Measurements from ENCODE around the gene ARNT2.

The ARNT2 gene

DNA sequence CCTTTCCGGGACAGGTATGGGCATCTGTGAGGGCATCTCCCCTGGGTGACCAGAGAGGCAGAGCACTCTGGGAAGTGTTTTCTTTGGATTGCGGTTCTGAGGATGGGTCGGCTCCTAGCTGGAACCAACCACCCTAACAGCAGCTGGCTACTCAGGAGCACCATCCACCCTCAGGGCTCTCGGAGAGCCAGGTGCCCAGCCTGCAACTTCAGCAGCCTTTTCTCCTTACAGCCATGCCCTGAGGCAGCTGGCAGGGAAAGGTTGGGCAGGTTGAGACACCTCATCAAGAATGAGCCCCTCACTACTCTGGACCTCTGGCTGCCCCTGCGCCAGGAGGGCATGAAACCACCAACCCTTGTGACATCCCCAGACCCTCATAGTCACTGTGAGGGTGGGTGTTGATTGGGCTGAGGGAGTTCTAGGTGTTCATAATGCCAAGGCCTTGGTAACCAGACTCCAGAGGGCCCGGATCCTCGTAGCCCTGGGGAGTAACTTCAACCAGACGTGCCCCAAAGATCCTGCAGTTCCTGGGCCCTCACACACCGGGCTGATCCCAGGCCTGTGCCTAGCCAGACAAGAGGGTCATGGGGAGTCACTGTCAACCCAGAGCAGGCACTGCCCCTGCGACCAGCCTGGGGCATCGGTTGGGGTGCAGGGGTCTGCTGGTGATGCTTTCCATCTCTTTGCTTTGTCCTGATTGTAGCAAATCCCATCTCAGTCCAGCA, 176.5 kb downstream of the ARNT2 start:
- DNase-seq: no peak

DNA sequence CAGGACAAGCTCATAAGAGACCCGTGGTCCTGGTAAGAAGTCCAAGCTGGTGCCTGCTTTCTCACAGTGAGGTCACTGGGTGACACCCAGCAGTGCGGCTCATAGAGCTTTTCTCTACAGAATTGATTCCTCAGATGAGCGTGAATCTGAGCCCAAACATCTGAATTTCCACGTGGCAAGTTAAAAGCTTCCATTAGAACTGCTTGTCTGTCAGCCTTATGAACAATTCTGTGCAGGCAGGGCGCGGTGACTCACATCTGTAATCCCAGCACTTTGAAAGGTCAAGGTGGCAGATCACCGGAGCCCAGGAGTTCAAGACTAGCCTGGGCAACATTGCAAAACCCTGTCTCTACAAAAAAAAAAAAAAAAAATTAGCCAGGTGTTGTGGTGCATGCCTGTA, 177.8 kb downstream of the ARNT2 start:
- no peak for DNase-seq

DNA sequence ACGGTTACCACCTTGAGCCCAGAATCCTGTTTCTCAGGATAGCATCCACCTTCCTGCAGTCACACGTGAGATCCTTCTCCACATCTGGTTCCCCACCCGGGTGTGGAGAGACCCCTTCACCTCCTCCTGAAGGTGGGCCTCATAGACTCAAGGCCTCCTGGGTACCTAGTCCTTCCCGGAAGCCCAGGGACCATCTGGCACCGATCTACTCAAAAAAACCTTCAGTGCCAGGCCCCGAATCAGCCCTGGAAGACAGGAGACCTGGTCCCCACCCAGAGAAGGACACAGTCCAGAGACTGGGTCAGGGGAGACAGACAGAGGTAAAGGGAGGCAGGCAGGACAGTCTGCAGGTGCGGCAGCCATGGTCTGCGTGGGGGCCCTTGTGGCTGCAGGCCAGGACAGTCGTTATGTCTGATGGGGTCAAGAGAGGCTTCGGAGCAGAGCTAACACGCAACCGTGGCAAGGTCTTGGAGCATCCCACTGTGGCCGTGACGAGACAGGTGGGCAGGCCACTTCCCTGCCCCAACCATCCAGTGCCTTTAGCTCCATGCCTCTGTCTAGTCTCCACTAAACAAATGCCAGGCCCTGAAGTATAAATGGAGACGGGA, 178.7 kb downstream of the ARNT2 start:
- no peak for DNase-seq

DNA sequence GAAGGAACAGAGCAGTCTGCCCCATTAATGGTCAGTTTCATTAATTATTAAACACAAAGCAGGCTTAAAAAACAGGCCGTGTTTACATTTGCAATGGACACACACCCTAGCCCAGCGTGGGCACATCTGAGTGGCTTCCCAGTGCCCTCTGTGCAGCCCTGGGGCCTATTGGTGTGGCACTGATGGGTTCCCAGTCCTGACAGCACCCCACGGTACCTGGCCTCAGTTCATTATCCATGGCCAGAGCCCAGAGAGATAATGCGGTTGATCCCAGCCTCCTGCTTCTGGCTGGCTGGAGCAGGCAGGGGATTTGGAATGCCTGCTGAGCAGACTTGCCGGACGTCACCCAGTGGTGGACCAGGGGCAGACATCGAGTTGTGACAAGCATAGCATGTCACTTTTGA, 180.4 kb downstream of the ARNT2 start:
- DNase-seq: no peak

DNA sequence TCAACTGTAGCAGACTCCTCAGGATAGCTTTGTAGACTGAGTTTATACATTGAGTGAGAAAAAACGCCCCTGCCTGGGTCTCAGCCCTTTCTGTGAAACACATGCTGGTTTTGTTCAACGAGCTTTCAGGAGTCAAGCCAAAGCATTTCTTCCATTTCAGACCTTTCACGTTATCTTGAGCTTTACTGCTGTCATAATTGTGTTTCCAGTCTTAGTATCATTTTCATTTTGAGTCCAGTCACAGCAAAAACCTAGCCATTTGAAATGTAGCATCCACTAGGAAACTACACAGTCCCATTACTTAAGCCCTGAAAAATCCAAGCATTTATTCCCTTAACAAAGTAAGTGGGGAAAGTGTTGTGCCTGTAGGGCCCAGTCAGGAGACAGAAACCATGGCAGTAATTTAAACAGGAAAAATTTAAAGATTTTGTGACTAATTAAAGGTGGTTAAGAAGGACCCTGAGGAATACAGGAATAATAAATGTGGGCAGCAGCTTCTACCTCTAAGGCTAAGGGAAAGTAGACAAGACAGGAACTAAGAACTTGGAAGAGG, 180.9 kb downstream of the ARNT2 start:
- no peak for DNase-seq

DNA sequence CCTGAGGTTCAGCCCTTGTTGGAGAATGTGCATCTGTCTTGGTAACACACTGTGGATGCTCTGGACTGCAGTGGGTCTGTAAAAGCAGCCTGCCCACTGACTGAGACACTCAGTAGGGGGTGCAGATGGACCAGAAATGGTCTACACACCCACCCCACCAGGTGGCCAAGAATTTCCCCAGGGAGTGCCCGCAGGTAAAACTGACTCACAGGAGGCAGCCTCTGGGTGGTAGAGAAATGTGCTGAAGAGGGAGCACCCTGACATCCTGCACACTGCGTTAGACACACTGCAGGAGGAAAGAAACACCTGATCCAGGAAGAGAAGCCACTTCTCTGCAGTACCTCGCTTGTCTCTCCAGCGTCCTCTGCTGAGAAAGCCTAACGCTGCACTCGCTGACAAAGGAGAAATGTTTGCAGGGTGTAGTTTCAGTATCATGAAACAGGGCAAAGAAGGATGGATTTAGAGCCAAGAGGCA, 181.4 kb downstream of the ARNT2 start:
- DNase-seq: no peak

DNA sequence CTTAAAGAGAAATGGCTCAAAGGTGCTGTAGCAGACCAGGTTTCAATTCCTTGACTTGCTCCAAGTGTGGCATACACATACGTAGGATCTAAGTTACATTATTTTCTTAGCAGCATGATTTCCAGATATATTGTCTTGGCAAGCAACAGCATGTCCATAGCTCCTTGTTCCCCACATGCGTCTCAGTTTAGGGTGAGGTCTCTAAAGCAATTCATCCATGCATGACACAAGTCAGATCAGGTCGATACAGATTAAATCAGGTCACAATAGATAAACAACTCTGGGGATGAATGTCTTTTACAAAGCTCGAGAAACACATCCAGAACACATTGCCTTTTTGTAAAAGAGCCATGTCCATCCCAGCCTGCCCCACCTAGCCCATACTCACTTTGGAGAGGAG, 182.0 kb downstream of the ARNT2 start:
- DNase-seq: no peak

DNA sequence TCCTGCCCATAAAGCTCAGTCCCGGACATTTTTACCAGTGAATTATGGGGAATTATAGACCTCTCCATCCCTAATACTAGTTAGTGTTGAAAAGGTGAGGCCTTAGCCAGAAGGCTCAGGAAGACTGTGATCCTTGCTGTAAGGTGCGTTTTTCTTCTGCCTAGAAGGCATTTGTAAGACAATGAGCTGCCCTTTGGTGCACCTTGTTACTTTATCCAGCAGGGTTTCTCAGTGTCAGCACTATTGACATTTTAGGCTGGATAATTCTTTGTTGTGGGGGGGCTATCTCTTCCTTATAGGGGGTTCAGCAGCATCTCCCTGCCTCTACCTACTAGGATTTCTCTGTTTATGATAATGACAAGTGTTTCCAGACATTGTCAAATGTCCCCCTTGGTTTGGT, 182.8 kb downstream of the ARNT2 start:
- no peak for DNase-seq

DNA sequence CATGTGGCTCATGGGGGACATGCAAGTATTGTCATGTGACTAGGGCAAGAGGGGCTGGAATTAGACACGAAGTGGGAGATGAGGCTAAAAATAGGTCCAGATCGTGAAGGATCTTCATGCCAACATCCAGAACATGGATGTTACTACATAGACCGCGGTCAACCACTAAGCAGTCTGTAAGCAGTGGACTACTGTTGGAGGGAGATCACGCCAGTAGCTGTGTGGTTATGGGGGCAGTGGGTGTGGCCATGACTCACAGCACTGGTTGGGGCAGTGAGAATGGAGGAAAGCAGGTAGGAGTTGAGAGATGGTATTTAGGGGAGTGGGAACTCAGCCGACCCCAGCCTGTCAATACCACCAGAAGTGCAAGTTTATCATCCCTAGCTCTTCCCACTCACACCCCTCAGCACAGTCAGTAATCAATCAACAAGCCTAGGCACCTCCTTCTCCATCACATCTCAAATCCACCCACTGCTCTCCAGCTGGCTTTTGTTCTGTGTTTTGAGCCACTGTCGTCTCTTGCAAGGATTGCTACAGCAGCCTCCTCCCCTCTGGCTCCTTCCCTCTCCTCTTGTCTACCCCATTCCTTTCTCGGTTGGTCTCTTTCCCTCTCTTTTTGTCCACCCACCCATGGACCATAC, 183.8 kb downstream of the ARNT2 start:
- no peak for DNase-seq

DNA sequence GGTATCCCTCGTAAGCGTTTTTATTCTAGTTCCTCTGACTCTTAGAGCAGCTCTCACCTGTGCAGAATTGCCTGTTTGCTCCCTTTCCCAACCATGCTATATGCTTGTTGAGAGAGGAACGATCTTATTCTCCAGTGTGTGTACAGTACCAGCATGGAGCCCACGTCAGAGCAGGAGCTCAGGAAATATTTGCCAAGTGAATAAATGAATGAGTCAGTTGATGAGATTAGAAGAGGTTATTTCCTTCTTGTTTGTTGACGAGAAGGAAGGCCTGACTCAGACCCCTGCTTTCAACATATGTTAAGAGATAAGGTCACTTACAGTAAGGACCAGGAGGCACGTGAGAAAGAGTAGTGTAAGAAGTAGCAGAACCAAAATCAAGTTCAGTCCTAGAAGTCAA, 184.6 kb downstream of the ARNT2 start:
- DNase-seq: no peak

DNA sequence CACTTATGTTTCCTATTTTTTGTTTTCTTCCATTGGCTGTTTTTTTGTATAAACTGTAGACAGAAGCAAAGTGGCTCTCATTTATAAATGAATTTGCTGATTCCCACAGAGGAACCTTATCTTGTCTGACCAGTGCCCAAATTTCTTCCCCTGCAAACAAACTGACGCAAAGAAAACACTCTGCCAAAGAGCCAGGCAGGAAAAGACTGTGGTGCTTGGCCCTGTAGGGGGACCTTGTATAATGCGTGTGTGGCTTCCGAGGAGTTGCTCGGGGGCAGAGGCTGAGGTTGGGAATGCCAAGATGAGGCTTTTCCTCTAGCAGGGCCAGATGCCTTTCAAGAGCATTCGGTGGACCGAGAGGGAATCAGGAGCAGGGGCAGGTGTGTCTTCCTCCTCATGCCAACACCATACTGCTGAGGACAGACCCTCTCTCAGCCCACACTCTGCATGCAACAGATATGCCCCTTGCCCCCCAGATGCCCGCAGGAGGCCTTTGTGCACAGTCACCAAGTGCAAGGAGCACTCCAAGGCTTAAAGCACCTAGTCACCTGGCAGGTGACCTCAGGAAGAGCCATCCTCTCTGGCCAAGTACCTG, 186.7 kb downstream of the ARNT2 start:
- no peak for DNase-seq

DNA sequence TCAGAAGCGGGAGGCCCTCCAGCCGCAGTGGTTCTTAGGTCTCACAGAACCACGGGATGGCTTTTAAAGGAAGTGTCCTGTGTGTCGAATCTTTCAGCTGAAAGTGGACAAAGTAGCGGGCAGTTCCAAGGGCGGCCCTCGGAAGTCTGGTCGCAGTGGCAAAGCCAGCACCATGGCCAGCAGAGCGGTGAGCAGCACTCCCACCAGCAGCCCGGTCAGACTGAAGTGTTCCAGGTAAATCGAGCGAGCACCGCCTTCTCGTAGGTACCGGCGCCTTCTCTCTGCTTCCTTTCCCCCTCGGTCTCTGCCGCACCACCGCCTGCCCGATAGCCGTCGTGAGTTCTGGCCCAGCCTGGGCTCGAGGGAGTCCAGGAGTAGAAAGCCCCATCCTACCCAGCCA, 187.3 kb downstream of the ARNT2 start:
- no peak for DNase-seq

DNA sequence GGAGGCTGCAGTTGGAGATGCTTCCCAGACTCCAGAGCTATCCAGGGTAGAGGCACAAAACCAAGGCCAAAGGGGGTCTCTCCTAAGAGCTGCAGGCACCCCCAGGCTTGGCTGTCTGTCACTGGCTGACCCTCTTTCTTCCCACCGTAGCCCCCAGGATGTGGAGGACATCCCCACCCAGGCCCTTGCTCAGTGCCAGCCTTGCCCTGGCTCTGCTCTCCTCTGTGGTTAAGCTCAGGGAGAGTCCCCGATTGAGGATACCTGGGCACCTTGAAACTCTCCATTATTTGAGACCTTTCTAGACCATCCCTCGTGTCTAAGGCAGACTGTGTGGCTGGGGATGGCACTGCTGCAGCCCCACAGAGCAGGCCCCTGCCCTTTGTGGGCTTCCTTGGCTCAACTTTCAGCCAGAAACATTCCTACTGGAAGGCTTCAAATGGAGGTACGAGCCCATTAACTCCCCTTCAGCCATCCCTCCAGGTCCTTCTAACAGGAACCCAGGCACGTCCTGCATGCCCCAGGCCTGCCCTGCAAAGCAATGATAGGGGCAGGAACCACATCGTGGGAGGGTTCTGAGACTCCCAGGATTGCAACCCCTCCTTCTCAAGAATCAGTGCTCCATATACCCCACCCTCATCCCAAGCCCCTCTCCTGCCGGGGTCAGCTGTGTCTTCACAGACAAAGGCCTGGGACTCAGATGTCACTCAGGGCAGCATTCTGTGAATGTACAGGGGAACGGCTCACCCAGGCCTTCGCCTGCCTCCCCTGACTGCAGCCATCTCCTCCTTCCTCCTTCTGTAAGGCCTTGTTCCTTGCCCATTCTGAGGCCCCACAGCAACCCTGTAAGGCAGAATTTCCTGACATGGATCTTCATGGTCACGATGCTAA, 188.0 kb downstream of the ARNT2 start:
- no peak for DNase-seq

DNA sequence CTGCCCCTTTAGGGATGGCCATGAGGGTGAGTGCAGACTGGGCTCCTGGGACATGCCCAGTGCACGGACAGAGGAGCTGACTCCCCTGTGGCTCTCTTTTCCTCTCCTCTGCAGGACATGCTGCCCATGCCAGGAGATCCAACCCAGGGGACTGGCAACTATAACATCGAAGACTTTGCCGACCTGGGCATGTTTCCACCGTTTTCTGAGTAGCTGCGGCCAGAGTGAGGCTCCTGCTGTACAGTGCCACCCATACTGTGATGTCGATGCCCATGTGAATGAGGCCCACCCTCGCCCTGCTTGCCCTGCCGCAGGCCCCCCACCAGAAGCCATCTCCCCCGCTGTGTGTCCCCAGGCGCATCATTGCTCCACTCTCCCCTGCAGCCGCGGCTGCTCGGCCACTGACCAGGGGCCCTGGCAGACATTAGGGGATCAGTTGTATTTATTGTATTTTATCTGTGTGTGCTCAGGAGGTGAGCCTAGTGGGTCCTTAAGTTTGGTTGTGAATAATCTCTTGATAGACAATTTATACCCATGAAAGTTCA, 189.4 kb downstream of the ARNT2 start:
- no peak for DNase-seq

DNA sequence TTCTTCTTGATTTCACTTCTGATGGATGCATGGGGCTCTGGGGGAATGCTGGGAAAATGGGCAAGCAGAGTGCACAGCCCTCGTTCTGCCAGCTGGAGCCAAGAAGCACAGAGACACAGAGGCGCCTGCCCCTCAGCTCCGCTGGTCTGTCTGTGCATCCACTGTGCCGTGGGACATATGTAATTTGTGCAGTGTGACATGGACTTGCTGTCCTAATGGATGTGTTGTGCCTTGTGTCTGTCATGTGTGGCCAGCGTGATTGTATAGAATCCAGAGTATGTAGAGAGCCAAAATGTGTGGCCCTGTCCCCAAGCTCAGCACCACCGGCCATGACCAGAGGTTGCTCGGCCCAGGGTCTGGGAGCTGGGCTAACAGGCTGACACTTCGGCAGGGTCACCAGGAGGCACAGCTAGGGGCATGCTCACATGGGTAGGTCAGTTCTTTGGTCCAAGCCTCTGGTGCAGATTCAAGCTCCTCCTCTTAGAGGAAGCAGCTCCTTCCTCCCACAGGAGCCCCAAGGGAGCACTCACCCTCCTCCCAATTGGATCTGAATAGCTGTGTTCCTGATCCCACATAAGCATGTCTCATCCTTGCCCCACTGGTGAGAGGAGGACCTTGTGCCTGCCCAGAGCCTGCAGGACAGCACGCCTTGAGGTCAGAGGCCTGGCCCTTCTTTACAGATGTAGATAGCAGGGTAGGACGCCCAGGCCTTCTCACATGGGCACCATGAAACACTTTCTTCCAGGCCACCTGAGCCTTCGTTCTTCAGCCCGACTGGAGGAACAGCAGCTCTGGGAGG, 190.1 kb downstream of the ARNT2 start:
- DNase-seq: no peak

DNA sequence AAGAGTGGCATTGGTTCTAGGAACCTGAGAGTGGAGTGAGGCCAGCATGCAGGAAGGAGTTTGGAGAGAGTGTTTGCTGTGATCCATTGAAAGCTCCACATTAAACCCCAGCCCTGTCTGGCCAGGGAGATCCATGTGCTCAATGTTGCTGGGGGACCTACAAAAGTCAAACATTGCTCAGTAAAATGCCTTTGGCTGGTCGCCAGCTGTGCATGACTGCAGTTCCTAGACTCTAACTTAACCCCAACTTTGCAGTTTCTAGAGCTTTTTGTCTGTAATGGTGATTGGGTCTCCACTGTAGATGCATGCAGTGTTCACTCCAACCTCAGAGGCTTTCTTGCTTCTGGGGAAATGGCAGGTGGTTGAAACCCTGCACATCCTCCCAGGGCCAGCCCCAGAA, 191.2 kb downstream of the ARNT2 start:
- DNase-seq: no peak

DNA sequence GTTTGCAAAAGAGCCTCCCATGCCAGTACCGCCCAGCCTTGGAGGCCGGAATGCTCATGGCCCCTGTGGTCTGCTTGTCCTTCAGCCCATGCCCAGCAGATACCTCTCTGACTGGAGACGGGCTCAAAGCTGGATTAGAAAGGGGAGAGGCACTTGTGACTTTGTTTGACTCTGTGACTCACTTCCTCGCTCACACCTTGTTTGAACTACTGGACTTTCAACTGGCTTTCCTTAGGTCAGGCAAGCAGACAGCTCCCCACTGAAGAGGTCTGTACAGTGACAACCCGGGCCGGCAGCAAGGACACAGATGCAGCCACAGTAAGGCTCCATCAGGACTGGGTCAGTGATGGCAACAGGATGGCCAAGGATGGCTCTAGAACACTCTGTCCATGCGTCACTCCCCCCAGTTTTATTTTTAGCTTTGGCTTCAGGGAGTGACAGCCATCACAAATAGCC, 192.4 kb downstream of the ARNT2 start:
- DNase-seq: no peak

DNA sequence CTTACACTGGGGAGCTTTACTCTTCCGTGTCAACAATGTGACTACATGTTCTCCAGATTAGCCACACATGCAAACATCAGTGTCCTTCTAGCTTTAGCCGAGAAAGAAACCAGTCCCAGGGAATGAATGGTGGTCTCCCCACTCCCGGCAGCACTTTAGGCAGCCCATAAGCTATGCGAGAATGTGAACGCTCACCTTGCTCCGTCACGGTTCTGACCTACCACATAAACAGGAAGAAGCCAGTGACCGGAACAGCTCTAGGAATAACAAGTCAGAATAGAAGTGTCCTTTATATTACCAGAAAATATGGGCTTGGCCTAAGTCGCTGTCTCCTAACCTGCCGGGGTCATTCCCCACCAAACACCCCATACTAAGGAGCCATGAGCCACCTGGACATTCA, 192.9 kb downstream of the ARNT2 start:
- DNase-seq: no peak

DNA sequence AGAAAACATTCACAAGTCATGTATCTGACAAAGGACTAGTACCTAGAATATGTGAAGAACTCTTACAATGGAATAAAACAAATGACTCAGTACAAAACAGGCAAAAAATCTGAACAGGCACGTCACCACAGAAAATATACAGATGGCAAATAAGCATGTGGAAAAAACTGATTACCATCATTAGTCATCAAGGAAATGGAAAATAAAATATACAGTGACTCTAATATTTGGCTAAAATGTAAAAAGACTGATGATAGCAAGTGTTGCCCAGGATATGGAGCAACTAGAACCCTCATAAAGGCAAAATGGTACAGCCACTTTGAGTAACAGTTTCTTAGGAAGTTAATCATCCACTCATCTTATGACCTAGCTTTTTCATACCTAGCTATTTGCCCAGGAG, 195.2 kb downstream of the ARNT2 start:
- DNase-seq: no peak

DNA sequence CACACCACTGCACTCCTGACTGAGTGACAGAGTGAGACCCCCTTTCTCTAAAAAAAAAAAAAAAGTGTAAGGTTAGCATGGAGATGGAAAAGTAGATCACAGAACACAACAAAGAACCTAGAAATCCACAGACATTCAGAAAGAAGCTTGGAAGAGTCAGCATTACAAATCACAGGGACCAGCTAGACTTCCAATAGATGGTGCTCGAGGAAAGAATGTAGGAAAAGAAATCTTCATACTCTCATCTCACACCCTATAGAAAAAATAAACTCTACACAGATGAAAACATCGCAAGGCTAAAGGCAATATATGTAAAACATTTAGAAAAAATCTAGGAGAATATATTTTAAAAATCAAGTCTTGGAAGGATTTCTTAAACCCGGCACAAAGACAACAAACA, 196.4 kb downstream of the ARNT2 start:
- no peak for DNase-seq

DNA sequence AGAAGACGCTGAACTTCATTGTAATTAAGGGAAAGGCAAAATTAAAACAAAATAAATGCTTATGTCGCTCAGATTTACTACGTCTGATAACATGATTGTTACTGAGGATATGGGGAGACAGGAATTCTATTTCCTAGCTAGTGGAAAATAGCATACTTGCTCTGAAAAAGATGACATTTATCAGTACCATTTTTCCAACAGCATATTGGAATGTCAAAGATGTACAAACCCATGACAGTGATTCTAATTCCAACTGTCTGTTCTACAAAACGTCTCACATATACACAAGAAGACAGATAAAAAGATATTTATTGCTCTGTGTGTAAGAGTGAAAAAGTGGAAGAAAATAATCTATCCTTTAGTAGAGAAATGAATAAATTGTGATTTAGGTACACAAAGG, 197.1 kb downstream of the ARNT2 start:
- DNase-seq: no peak

Measured in activated CD4-positive, CD25-positive, alpha-beta regulatory T cell treated with anti-CD3 and anti-CD28 coated beads, Interleukin-2, amount 50 U/mL, for 72 hours (primary cell).